ENCODE measurements around the gene CHSY3. TPM values are rescaled to one million over a fixed set of nuclear protein-coding genes. Genes with fewer than 3 reads are reported as not detected.

CHSY3 gene
- total and polyA plus RNA-seq, 2 donors (not counting 1 experiment from before 2014, with no cell fraction given), result 0.51 to 0.99 TPM

DNA sequence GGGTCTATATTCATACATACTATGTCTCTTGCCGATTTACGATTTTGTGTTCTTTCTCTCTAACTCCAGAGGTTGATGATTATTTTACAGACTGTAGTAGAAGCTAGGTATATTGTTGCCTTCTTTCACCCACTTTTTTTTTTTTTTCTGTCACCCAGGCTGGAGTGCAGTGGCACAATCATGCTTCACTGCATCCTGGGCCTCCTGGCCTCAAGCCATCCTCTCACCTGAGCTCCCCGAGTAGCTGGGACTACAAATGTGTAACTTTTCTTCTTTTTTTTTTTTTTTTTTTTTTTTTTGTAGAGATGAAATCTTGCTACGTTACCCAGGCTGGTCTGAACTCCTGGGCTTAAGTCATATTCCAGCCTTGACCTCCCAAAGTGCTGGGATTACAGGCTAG lies 96.2 kb downstream of the CHSY3 start:
- TF ChIP-seq, protein P1, sequence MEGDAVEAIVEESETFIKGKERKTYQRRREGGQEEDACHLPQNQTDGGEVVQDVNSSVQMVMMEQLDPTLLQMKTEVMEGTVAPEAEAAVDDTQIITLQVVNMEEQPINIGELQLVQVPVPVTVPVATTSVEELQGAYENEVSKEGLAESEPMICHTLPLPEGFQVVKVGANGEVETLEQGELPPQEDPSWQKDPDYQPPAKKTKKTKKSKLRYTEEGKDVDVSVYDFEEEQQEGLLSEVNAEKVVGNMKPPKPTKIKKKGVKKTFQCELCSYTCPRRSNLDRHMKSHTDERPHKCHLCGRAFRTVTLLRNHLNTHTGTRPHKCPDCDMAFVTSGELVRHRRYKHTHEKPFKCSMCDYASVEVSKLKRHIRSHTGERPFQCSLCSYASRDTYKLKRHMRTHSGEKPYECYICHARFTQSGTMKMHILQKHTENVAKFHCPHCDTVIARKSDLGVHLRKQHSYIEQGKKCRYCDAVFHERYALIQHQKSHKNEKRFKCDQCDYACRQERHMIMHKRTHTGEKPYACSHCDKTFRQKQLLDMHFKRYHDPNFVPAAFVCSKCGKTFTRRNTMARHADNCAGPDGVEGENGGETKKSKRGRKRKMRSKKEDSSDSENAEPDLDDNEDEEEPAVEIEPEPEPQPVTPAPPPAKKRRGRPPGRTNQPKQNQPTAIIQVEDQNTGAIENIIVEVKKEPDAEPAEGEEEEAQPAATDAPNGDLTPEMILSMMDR (conservative IDR thresholded peaks at IDR 0.05 in 1 of 2, IDR thresholded peaks at IDR 0.05 in 1 of 2; ENCODE audit: low read depth in 1 of 2, low read length in 2 of 2), result no peak
- no peak for TF ChIP-seq EZH2 (IDR thresholded peaks at IDR 0.05; ENCODE audit: low read length, missing control alignments)
- Histone ChIP-seq H3K9ac (ENCODE audit: insufficient read depth, low read length) (no peak overlapping the region), H3K27me3 (ENCODE audit: control insufficient read depth, insufficient read depth, low read length) (no peaks in the 10 kb centered on the region), H3K27ac (ENCODE audit: insufficient read depth, low read length) (no peak overlapping the region), H3K9me3 (ENCODE audit: control insufficient read depth, insufficient read depth, low read depth, low read length) (no peaks in the 10 kb centered on the region), H3K79me2 (ENCODE audit: control insufficient read depth, insufficient read depth, low read length) (no peaks in the 10 kb centered on the region), H3K36me3 (ENCODE audit: control insufficient read depth, insufficient read depth, low read length) (no peaks in the 10 kb centered on the region), H3K4me3 (replicated peaks in 1 of 4; ENCODE audit: control extremely low read depth in 1 of 4, insufficient read depth in 1 of 4, low read depth in 3 of 4, low read length in 4 of 4) (no peak overlapping the region), H4K20me1 (ENCODE audit: control insufficient read depth, extremely low read depth, insufficient read depth, low read length) (no peaks in the 10 kb centered on the region), H2AFZ (ENCODE audit: low read length) (no peak overlapping the region), H3K4me2 (ENCODE audit: extremely low read depth, insufficient read depth, low read length) (no peak overlapping the region), H3K4me1 (ENCODE audit: control insufficient read depth, extremely low read depth, insufficient read depth, low read length) (no peaks in the 10 kb centered on the region)
- no peak for DNase-seq (ENCODE audit: low read depth in 2 of 2)

DNA sequence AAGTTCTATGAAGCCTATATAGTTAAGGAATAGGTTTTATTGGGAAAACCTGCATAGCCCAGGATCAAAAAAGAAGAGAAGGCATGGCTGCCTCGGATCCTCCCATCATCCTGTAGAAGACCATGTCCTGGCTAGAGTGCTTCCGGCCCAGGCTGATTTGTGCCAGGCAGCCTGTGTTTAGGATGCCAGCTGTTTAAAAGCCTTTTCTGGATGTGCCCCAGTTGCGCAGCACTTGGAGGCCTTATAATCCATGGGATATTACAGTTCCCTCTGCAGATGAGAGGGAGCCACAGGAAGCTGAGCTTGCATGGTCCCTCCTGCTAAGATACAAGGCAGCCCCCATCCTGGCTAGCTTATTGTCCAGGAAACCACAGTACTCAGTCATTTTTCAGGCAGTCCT lies 97.9 kb downstream of the CHSY3 start:
- Histone ChIP-seq H2AFZ (ENCODE audit: low read length) (no peak overlapping the region), H3K4me1 (ENCODE audit: control insufficient read depth, extremely low read depth, insufficient read depth, low read length) (no peaks in the 10 kb centered on the region), H3K4me3 (replicated peaks in 1 of 4; ENCODE audit: control extremely low read depth in 1 of 4, insufficient read depth in 1 of 4, low read depth in 3 of 4, low read length in 4 of 4) (no peak overlapping the region), H3K9me3 (ENCODE audit: control insufficient read depth, insufficient read depth, low read depth, low read length) (no peaks in the 10 kb centered on the region), H3K27me3 (ENCODE audit: control insufficient read depth, insufficient read depth, low read length) (no peaks in the 10 kb centered on the region), H4K20me1 (ENCODE audit: control insufficient read depth, extremely low read depth, insufficient read depth, low read length) (no peaks in the 10 kb centered on the region), H3K9ac (ENCODE audit: insufficient read depth, low read length) (no peak overlapping the region), H3K27ac (ENCODE audit: insufficient read depth, low read length) (no peak overlapping the region), H3K36me3 (ENCODE audit: control insufficient read depth, insufficient read depth, low read length) (no peaks in the 10 kb centered on the region), H3K4me2 (ENCODE audit: extremely low read depth, insufficient read depth, low read length) (no peak overlapping the region), H3K79me2 (ENCODE audit: control insufficient read depth, insufficient read depth, low read length) (no peaks in the 10 kb centered on the region)
- no peak for DNase-seq (ENCODE audit: low read depth in 2 of 2)
- TF ChIP-seq EZH2 (IDR thresholded peaks at IDR 0.05; ENCODE audit: low read length, missing control alignments), result no peak
- TF ChIP-seq, protein P1 (conservative IDR thresholded peaks at IDR 0.05 in 1 of 2, IDR thresholded peaks at IDR 0.05 in 1 of 2; ENCODE audit: low read depth in 1 of 2, low read length in 2 of 2), result no peak

DNA sequence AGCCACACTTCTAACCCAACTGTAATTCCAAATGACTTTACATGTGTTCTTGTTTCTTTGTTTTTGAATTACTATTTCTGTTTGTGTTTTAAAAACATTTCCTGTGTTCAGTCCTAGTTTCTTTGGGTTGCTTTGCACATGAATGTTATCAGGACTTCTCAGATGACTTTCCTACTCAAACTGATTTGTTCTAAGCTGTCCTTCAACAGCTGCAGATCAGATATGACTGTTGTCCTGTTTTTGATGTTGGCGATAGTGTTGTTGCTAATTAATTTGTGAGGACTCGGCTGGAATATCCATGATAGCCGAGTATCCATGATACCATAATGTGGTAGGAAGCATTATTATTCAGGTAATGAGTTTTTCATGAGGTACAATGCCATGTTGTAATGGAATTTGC lies 98.6 kb downstream of the CHSY3 start:
- Histone ChIP-seq H3K4me1 (ENCODE audit: control insufficient read depth, extremely low read depth, insufficient read depth, low read length) (no peaks in the 10 kb centered on the region), H3K9ac (ENCODE audit: insufficient read depth, low read length) (no peak overlapping the region), H3K27me3 (ENCODE audit: control insufficient read depth, insufficient read depth, low read length) (no peaks in the 10 kb centered on the region), H2AFZ (ENCODE audit: low read length) (no peak overlapping the region), H3K36me3 (ENCODE audit: control insufficient read depth, insufficient read depth, low read length) (no peaks in the 10 kb centered on the region), H3K9me3 (ENCODE audit: control insufficient read depth, insufficient read depth, low read depth, low read length) (no peaks in the 10 kb centered on the region), H3K79me2 (ENCODE audit: control insufficient read depth, insufficient read depth, low read length) (no peaks in the 10 kb centered on the region), H3K4me3 (replicated peaks in 1 of 4; ENCODE audit: control extremely low read depth in 1 of 4, insufficient read depth in 1 of 4, low read depth in 3 of 4, low read length in 4 of 4) (no peak overlapping the region), H4K20me1 (ENCODE audit: control insufficient read depth, extremely low read depth, insufficient read depth, low read length) (no peaks in the 10 kb centered on the region), H3K27ac (ENCODE audit: insufficient read depth, low read length) (no peak overlapping the region), H3K4me2 (ENCODE audit: extremely low read depth, insufficient read depth, low read length) (no peak overlapping the region)
- TF ChIP-seq, protein P1 (conservative IDR thresholded peaks at IDR 0.05 in 1 of 2, IDR thresholded peaks at IDR 0.05 in 1 of 2; ENCODE audit: low read depth in 1 of 2, low read length in 2 of 2), result no peak
- no peak for TF ChIP-seq EZH2 (IDR thresholded peaks at IDR 0.05; ENCODE audit: low read length, missing control alignments)
- DNase-seq (ENCODE audit: low read depth in 2 of 2), result no peak

Measured in fibroblast of lung (primary cell).